Loucy (cell line): ENCODE data around the gene SLC25A53.

Experiments
- H2AFZ ChIP-seq: fragments of 200-600 bp; sonication (generic); 2 replicates; pipeline ENCODE4 v1.6.0; 2016; ENCODE audit warnings: antibody characterized with exemption, mild to moderate bottlenecking, low read length, moderate library complexity
- H3F3A ChIP-seq: fragments of 200-600 bp; 2 replicates; pipeline ENCODE4 v1.6.0; 2016; ENCODE audit warnings: antibody characterized with exemption, low read depth, mild to moderate bottlenecking
- H3K27me3 ChIP-seq: fragments of 200-600 bp; sonication (generic); 2 replicates; pipeline ENCODE4 v1.6.1; 2014; ENCODE audit warnings: low read length, mild to moderate bottlenecking; ENCODE audit not compliant: insufficient read depth, poor library complexity, severe bottlenecking
- H3K36me3 ChIP-seq: fragments of 200-600 bp; sonication (generic); 2 replicates; pipeline ENCODE4 v1.6.1; 2016; ENCODE audit warnings: low read length; ENCODE audit not compliant: insufficient read depth
- H3K4me1 ChIP-seq: fragments of 200-600 bp; sonication (generic); 2 replicates; pipeline ENCODE4 v1.5.1; 2014; ENCODE audit warnings: low read length, mild to moderate bottlenecking; ENCODE audit not compliant: insufficient read depth, poor library complexity, severe bottlenecking
- H3K4me2 ChIP-seq: fragments of 200-600 bp; sonication (generic); 2 replicates; pipeline ENCODE4 v1.6.0; 2014; ENCODE audit warnings: antibody characterized with exemption, low read length, low read depth, mild to moderate bottlenecking; ENCODE audit not compliant: poor library complexity, severe bottlenecking
- H3K4me3 ChIP-seq: fragments of 200-600 bp; sonication (generic); 2 replicates; pipeline ENCODE4 v1.5.1; 2014; ENCODE audit warnings: low read length, mild to moderate bottlenecking, mixed read lengths; ENCODE audit not compliant: poor library complexity, severe bottlenecking
- H3K79me2 ChIP-seq: fragments of 200-600 bp; sonication (generic); 2 replicates; pipeline ENCODE4 v1.6.1; 2014; ENCODE audit warnings: low read length; ENCODE audit not compliant: insufficient read depth
- H3K9ac ChIP-seq: fragments of 200-600 bp; sonication (generic); 2 replicates; pipeline ENCODE4 v1.6.0; 2014; ENCODE audit warnings: mild to moderate bottlenecking, low read depth, low read length, moderate library complexity; ENCODE audit not compliant: poor library complexity, severe bottlenecking
- H3K9me2 ChIP-seq: fragments of 200-600 bp; sonication (generic); replicated peaks from 2 replicates; pipeline ENCODE4 v1.6.1; 2016; ENCODE audit warnings: low read depth, low read length, mixed read lengths
- H3K9me3 ChIP-seq: fragments of 200-600 bp; sonication (generic); 2 replicates; pipeline ENCODE4 v1.6.1; 2014; ENCODE audit warnings: mild to moderate bottlenecking, antibody characterized with exemption, low read length, low read depth; ENCODE audit not compliant: insufficient read depth
- H4K20me1 ChIP-seq: fragments of 200-600 bp; sonication (generic); 2 replicates; pipeline ENCODE4 v1.6.0; 2014; ENCODE audit warnings: antibody characterized with exemption, low read length, mild to moderate bottlenecking; ENCODE audit not compliant: insufficient read depth, poor library complexity, severe bottlenecking
- EZH2phosphoT487 ChIP-seq: fragments of 200-600 bp; IDR thresholded peaks from 2 replicates; pipeline ENCODE4 v1.6.1; 2018; ENCODE audit warnings: antibody characterized with exemption, mild to moderate bottlenecking, moderate library complexity, borderline replicate concordance
- TF ChIP-seq, protein P1 (sequence below): fragments of 200-600 bp; sonication (generic); conservative IDR thresholded peaks from 2 replicates; pipeline ENCODE4 v1.5.1; 2014; ENCODE audit warnings: mild to moderate bottlenecking, antibody characterized with exemption, low read length

The SLC25A53 gene

DNA sequence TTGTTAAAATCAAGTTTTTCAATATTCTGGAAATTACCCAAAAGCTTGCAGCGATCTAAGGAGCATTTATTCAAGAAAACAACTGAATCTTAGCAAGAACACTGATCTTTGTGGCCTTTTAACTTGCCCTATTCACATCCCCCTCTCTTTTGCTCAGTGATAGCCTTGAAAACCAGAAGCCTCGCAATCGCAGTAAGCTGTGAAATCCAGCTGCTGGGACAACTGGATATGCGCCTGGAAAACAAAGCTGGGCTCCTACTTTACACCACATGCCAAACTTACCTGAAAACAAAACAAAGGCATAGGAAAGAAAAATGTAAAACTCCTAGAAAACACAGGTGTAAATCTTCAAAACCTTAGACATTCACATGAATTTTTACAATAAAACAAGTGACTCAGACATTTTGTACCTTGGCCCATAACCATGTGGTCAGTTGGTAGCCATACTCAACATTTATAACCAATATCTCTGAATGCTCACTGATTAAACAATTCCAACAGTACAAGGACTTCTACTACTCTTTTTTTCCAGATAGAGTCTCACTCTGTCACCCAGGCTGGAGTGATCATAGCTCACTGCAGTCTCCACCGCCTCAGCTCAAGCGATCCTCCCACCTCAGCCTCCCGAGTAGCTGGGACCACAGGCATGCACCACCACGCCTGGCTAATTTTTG is 15.6 kb downstream of the SLC25A53 start:
- Histone ChIP-seq H2AFZ (no peak overlapping the region), H3F3A (no peaks in the 10 kb centered on the region), H3K9me3 (no peaks in the 10 kb centered on the region), H3K4me1 (no peaks in the 10 kb centered on the region), H3K9ac (no peak overlapping the region), H3K27me3 (no peaks in the 10 kb centered on the region), H3K4me3 (no peak overlapping the region), H3K79me2 (no peaks in the 10 kb centered on the region), H3K4me2 (no peak overlapping the region), H4K20me1 (no peaks in the 10 kb centered on the region), H3K36me3 (no peaks in the 10 kb centered on the region), H3K9me2 (no peaks in the 10 kb centered on the region)
- no peak for TF ChIP-seq EZH2phosphoT487
- TF ChIP-seq, protein P1, sequence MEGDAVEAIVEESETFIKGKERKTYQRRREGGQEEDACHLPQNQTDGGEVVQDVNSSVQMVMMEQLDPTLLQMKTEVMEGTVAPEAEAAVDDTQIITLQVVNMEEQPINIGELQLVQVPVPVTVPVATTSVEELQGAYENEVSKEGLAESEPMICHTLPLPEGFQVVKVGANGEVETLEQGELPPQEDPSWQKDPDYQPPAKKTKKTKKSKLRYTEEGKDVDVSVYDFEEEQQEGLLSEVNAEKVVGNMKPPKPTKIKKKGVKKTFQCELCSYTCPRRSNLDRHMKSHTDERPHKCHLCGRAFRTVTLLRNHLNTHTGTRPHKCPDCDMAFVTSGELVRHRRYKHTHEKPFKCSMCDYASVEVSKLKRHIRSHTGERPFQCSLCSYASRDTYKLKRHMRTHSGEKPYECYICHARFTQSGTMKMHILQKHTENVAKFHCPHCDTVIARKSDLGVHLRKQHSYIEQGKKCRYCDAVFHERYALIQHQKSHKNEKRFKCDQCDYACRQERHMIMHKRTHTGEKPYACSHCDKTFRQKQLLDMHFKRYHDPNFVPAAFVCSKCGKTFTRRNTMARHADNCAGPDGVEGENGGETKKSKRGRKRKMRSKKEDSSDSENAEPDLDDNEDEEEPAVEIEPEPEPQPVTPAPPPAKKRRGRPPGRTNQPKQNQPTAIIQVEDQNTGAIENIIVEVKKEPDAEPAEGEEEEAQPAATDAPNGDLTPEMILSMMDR: no peak

DNA sequence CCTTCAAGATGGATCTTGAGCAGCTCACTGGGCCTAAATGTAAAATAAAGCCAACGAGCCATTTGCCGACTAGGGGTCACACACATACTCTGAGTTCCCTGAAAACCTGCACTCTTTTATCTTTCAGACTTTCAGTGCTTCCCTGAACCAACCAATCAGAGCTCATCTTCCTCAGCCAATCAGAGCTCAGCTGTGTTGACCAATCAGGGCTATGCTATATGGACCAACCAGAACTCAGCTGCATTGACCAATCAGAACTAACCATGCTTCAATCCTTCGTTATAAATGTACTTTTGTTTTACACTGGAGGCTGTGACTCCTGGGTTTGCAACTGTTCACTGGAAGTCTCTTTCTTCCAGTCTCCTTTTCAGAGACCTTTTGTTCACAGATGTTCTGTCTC is 19.3 kb downstream of the SLC25A53 start:
- Histone ChIP-seq H4K20me1 (no peaks in the 10 kb centered on the region), H3K9me2 (no peaks in the 10 kb centered on the region), H3K79me2 (no peaks in the 10 kb centered on the region), H3K9ac (no peak overlapping the region), H3K9me3 (no peaks in the 10 kb centered on the region), H3K4me3 (no peak overlapping the region), H3F3A (no peaks in the 10 kb centered on the region), H2AFZ (no peak overlapping the region), H3K4me1 (no peaks in the 10 kb centered on the region), H3K36me3 (no peaks in the 10 kb centered on the region), H3K4me2 (no peak overlapping the region), H3K27me3 (no peaks in the 10 kb centered on the region)
- TF ChIP-seq, protein P1: no peak
- no peak for TF ChIP-seq EZH2phosphoT487

DNA sequence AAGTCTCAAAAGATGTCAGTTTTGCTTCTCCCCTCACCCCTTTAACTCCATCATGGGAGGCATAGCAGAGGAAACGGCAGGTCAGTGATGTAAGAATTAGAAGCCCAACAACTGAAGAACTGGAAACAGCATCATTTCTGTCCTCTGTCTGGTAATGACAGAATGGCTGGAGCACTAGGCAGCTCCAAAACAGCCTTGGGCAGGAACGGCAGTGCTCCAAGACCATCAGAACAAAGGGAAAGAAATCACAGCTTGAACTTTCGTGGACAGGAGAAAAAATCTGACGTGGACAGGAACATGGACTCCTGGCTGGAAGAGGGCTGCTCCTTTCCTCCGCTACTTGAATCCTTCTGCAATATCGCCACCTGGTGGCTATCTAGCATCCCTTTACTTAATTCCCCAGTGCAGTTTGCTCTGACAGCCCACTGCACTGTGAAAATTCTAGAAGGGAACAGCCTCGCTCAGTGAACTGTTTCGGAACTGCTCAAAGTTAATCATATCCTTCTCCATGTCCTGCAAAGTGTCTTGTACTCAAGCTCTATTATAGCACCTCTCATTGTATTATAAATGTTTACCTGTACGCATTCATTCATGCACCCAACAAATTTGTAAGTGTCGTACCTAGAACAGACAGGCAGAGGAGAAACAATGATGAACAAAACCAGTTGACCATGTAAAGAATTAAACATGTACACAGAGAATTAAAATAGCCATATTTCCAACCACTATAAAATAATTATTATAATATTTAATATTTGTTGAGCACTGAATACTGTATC is 20.4 kb downstream of the SLC25A53 start:
- Histone ChIP-seq H3K4me1 (no peaks in the 10 kb centered on the region), H3K79me2 (no peaks in the 10 kb centered on the region), H3K4me3 (no peak overlapping the region), H3F3A (no peaks in the 10 kb centered on the region), H3K9me2 (no peaks in the 10 kb centered on the region), H2AFZ (no peak overlapping the region), H3K4me2 (no peak overlapping the region), H3K9ac (no peak overlapping the region), H4K20me1 (no peaks in the 10 kb centered on the region), H3K36me3 (no peaks in the 10 kb centered on the region), H3K9me3 (no peaks in the 10 kb centered on the region), H3K27me3 (no peaks in the 10 kb centered on the region)
- TF ChIP-seq, protein P1: peak; percentile 64
- TF ChIP-seq EZH2phosphoT487: no peak
